Stimulated activated CD8-positive, alpha-beta memory T cell treated with anti-CD3 and anti-CD28 coated beads, Interleukin-7, amount 100 ng/mL, for 1 hour (primary cell): ENCODE measurements around the gene NECTIN1.

Experiments
- DNase-seq, 2 donors: peaks; one replicate each; pipeline ENCODE4 v3.0.0-alpha.2; 2020; ENCODE audit warnings: low read depth in 2 of 2

Gene NECTIN1

GRCh38 chr11:119671561-119672015 is 57.4 kb downstream of the NECTIN1 start:
- no peak for DNase-seq

DNA sequence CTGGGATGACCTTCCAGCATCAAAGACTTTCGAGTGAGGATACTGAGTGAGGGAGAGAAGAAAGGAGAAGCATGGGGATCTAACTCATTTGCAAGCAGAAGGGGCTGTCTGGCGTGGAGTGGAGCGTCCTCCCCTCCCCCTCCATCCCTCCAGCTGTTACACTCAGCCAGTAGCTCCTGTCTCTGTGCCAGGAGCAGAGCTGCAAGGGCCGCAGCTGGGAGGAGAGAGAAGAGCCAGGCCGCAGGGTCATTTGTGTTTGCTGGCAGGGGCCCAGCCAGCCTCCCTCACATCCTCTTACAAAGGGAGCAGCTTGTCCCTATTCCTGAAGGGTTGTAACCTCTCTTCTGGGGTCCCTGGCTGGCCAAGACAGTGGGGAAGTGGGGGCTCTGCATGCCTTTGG is 57.9 kb downstream of the NECTIN1 start:
- DNase-seq = no peak

- DNase-seq = no peak
These were observed 59.5 kb downstream of the NECTIN1 start for GRCh38 chr11:119669487-119669886.

GRCh38 chr11:119668676-119669075 is 60.3 kb downstream of the NECTIN1 start:
- no peak for DNase-seq

GRCh38 chr11:119666463-119667131 is 62.4 kb downstream of the NECTIN1 start:
- DNase-seq = peak; percentile 24 to 27

- DNase-seq = no peak
These were observed 62.9 kb downstream of the NECTIN1 start for GRCh38 chr11:119666061-119666460.

GRCh38 chr11:119664701-119665420 is 64.1 kb downstream of the NECTIN1 start:
- DNase-seq = no peak

- DNase-seq = no peak
These were observed 64.9 kb downstream of the NECTIN1 start for GRCh38 chr11:119664063-119664572.

DNA sequence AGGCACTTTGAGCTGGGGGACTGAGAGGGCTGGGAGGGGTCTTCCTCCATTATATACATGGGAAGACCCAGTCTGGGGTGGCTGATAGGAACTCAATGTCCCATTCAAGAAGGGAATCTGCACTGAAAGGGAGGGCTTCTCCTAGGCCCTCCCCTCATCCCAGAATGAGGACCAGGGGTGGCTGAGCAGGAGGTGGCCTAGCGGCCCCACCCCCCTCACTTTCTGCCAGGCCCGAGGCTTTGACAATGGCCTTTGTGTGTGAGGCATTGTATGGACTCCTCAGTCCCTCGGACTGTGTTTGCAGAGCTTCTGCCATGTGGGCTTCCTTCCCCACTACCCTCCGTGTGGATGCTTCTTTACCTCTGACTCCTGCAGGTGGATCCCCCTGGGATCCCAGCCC is 65.7 kb downstream of the NECTIN1 start:
- no peak for DNase-seq

GRCh38 chr11:119661226-119661625 is 67.8 kb downstream of the NECTIN1 start:
- DNase-seq = no peak

GRCh38 chr11:119659971-119660723 is 68.9 kb downstream of the NECTIN1 start:
- no peak for DNase-seq

DNA sequence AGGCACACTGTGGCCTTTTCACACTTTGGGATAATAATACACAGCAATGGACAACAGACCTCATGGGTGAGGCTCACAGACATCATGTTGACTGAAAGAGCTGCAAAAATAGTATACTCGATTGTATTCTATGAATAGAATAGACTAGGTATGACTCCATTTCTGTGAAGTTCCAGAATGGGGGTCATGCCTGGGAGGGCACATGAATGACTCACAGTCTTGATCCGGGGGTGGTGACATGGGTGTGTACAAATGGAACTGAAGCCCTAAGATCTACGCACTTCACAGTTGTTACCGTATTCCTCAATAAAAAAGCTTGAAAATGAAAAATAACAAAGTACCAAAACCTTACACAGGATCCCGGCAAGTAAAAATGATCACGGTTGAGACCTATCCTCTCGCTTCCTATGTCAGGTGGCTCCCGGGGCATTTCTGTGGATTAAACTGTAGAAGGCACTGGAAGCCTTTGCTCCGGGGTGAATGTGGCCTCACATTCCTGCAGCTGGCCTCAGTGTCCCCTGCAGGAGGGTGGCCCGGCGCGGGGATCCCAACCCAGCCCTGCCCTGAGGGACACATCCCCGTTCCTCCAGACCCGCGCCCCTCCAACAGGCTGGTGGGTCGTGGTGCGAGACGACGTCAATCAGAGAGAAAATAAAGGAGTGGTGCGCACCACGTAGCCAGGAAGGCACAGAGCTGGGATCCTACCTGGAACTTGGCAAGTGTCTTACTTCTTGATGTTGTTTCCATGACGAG is 75.9 kb downstream of the NECTIN1 start:
- DNase-seq = no peak

DNA sequence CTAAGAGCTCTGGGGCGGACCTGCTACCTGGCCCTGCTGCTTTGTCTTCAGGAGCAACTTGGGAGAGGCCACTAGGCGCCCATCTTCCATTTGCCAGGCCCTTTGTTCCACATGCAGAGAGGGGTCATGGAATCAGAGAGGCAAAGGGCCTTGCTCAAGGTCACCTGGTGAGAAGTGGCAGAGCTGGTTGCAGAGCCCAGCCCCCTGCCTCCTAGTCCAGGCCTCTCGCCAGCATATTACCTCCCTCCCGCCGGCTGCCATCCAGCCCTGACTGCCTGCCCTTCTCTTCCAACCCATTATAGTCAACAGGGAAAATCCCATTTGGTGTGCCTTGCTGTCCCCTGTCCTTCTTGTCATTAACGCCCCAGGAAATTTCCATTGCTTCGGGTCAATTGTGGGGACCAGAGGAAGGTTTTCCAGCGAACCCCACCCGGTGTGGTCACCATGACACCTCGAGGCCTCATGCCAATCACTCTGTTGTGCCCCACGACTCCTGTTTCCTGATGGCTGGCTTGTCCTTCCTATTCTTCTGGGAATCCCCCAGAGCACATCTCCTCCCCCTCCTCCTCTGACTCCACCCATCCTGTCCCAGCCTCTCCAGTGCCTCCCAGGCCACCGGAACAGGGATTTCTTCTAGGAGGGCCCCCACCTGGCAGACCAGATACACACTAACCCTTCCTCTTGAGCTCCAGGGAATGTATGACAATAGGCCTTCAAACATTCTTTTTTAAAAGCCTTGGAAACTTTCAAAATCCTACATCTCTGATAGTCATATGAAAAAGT is 77.0 kb downstream of the NECTIN1 start:
- no peak for DNase-seq

DNA sequence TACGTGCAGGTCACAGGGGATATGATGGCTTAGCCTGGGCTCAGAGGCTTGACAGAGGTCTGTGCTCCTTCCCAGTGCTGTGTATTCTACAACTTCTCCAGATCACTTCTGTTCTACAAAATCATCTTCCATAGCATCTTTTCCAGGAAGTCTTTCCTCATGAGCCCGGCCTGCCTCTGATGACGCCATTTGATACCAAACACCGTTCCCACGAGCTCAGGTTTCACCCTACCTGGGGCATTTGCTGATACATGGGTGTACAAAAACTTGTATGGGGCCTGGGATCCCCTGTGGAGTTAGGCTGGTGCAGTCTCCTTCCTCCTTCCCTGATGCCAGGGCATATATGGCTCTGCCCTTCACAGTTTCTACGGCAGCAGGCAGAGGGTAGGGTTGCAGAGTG is 78.7 kb downstream of the NECTIN1 start:
- no peak for DNase-seq

- no peak for DNase-seq
These were observed 81.7 kb downstream of the NECTIN1 start for GRCh38 chr11:119647254-119647653.

- DNase-seq = no peak
These were observed 84.0 kb downstream of the NECTIN1 start for GRCh38 chr11:119645018-119645417.

GRCh38 chr11:119644502-119644901 is 84.5 kb downstream of the NECTIN1 start:
- DNase-seq = no peak

- DNase-seq = no peak
These were observed 85.1 kb downstream of the NECTIN1 start for GRCh38 chr11:119643876-119644225.

- no peak for DNase-seq
These were observed 85.7 kb downstream of the NECTIN1 start for GRCh38 chr11:119643212-119643875.

GRCh38 chr11:119641983-119642745 is 86.8 kb downstream of the NECTIN1 start:
- DNase-seq = no peak
